Body of pancreas (tissue), 4 donors: Measurements from ENCODE around the gene C1orf116. TPM values are rescaled to one million over a fixed set of nuclear protein-coding genes. Genes with fewer than 3 reads are reported as not detected.

Experiments
- ATAC-seq: fragments of 150-250 bp; one replicate; pipeline ENCODE4 v1.9.1; 2016
- DNase-seq, 4 donors: peaks; one replicate each; pipeline ENCODE4 v3.0.0-alpha.2; 2019
- H3K27ac ChIP-seq, 4 donors: fragments of 200-600 bp; sonication (generic); 1 replicate in 3 of 4; 2 replicates in 1 of 4; pipeline versions ENCODE4 v1.5.1 to v1.6.1; 2016 to 2019; ENCODE audit warnings: mild to moderate bottlenecking in 1 of 4, mixed read lengths in 1 of 4, moderate library complexity in 1 of 4
- H3K27me3 ChIP-seq, 2 donors: fragments of 200-600 bp; sonication (generic); one replicate each; pipeline ENCODE4 v1.6.0; 2016; ENCODE audit warnings: mild to moderate bottlenecking in 1 of 2
- H3K36me3 ChIP-seq, 2 donors: fragments of 200-600 bp; sonication (generic); replicated peaks in 1 of 2; 2 replicates each; pipeline ENCODE4 v1.5.1; 2016; ENCODE audit warnings: low read depth in 2 of 2; ENCODE audit not compliant: insufficient read depth in 1 of 2
- H3K4me1 ChIP-seq: fragments of 200-600 bp; sonication (generic); one replicate; pipeline ENCODE4 v1.6.0; 2016
- H3K4me3 ChIP-seq, 2 donors: fragments of 200-600 bp; sonication (generic); 1 replicate in 1 of 2; 2 replicates in 1 of 2; pipeline ENCODE4 v1.5.1; 2016 to 2019
- H3K9me3 ChIP-seq, 3 donors: fragments of 200-600 bp; sonication (generic); 1 replicate in 2 of 3; 2 replicates in 1 of 3; pipeline ENCODE4 v1.5.1; 2016
- CTCF ChIP-seq, 7 experiments: fragments of 450-650 bp in 4 of 7; fragments of 200-600 bp in 3 of 7; sonication (generic) in 3 of 7; IDR thresholded peaks; one replicate each; pipeline ENCODE4 v1.5.1; 2016 to 2019; ENCODE audit warnings: antibody characterized with exemption in 7 of 7
- POLR2A ChIP-seq, 3 donors: fragments of 450-650 bp; IDR thresholded peaks; one replicate each; pipeline ENCODE4 v1.6.1; 2016; ENCODE audit warnings: antibody characterized with exemption in 3 of 3, mild to moderate bottlenecking in 2 of 3
- WGBS, 2 donors: methylation state at CpG; one replicate each; pipeline ENCODE4 v1.1.5; 2017; 5-methylcytosine and 5-hydroxymethylcytosine counted together
- intact Hi-C: fragments of 100-400 bp; cut with DNase I; formaldehyde crosslinking; loops from one replicate; pipeline ENCODE4 v1.15.1; 2023
- total RNA-seq, 2 donors: library from RNA; depleted of rRNA; stranded (reverse); fragments of >200 nt; gene quantifications; one replicate each; pipeline ENCODE4 v1.1.0, GENCODE V29; 2016

C1orf116 gene
- total RNA-seq, 2 donors from 2014 or later: 11.2 to 23.3 TPM

GRCh38 chr1:206970446-206970845, 62.1 kb downstream of the C1orf116 start, which contains the start of gene FCAMR:
FCAMR (minus strand) TSS chr1:206970460; CDS start chr1:206970125, 335 bp downstream.
- H3K4me3 ChIP-seq: no peak within 1 kb of the TSS
- no peaks in the 10 kb centered on the region for H3K9me3 ChIP-seq
- no peak for TF ChIP-seq POLR2A (IDR thresholded peaks at IDR 0.05)
- no peak for TF ChIP-seq CTCF (IDR thresholded peaks at IDR 0.05)
- ATAC-seq (no peak), DNase-seq (no peak)
- H3K36me3 ChIP-seq: no peaks in the 10 kb centered on the region
- intact Hi-C loops: loop anchor here (5.0 kb wide), 1 partner anchor 48 kb away; the partner anchor contains the start of gene FCMR
- H3K27me3 ChIP-seq: no peaks in the 10 kb centered on the region
- WGBS, 2 donors: 73 to 82% methylated on average over 2 of the region's 2 CpGs
- peaks cover 16% of the 10 kb centered on the region for H3K4me1 ChIP-seq
- peak within 1 kb of the TSS in 3 of 4 donors; percentile 9 to 51 (median 50) for H3K27ac ChIP-seq

GRCh38 chr1:206969090-206969489, 63.5 kb downstream of the C1orf116 start:
- H3K27me3 ChIP-seq: no peaks in the 10 kb centered on the region
- H3K4me1 ChIP-seq: peaks cover 16% of the 10 kb centered on the region
- no peaks in the 10 kb centered on the region for H3K9me3 ChIP-seq
- WGBS, 2 donors: 9 to 10% methylated on average over 5 of the region's 5 CpGs
- ATAC-seq (peak; percentile 81), DNase-seq (peak; percentile 33 to 59 (median 46))
- no peak for TF ChIP-seq CTCF (IDR thresholded peaks at IDR 0.05)
- no peak for TF ChIP-seq POLR2A (IDR thresholded peaks at IDR 0.05)
- H3K27ac ChIP-seq: peak overlapping the region in 3 of 4 donors; percentile 9 to 51 (median 50)
- no peak overlapping the region for H3K4me3 ChIP-seq
- intact Hi-C loops: no loop called here
- H3K36me3 ChIP-seq: no peaks in the 10 kb centered on the region

Other genes with a start within 250 kb of the C1orf116 start
- gene IL20, start 167.1 kb downstream of the C1orf116 start, total RNA-seq: not detected
- gene IL24, start 135.3 kb downstream of the C1orf116 start, total RNA-seq: not detected
- gene FCMR, start 110.8 kb downstream of the C1orf116 start, total RNA-seq: 1 to 10 TPM in 1 of 2 donors, not detected in 1; 2.3 TPM
- gene PIGR, start 86.3 kb downstream of the C1orf116 start, total RNA-seq: 10 to 100 TPM; 14.8 to 45.1 TPM
- gene FCAMR, start 62.3 kb downstream of the C1orf116 start, total RNA-seq: not detected
- 1 to 10 TPM; 5.4 to 5.9 TPM for gene YOD1, start 18.5 kb upstream of the C1orf116 start, total RNA-seq
- 1 to 10 TPM; 4.9 to 9.3 TPM for gene PFKFB2, start 20.5 kb upstream of the C1orf116 start, total RNA-seq
- gene C4BPB, start 56.1 kb upstream of the C1orf116 start, total RNA-seq: 10 to 100 TPM in 1 of 2 donors, not detected in 1; 11.9 TPM
- gene C4BPA, start 71.5 kb upstream of the C1orf116 start, total RNA-seq: 10 to 100 TPM in 1 of 2 donors, 1 to 10 TPM in 1; 8.9 to 23.1 TPM